GM12878 (cell line): ENCODE results near the gene EML3.

ENCODE experiments used
- BCL11A ChIP-seq: IDR thresholded peaks from 2 replicates; pipeline ENCODE4 v1.6.1; 2011; ENCODE audit warnings: low read depth, low read length
- EZH2 ChIP-seq: IDR thresholded peaks from 2 replicates; pipeline ENCODE4 v1.6.1; 2012; ENCODE audit warnings: low read depth, mild to moderate bottlenecking, control low read depth, inconsistent platforms, low read length, borderline replicate concordance; ENCODE audit not compliant: control insufficient read depth
- FOXM1 ChIP-seq: IDR thresholded peaks from 2 replicates; pipeline ENCODE4 v1.6.1; 2012; ENCODE audit warnings: low read depth, mild to moderate bottlenecking, inconsistent platforms, low read length, moderate library complexity
- RAD21 ChIP-seq: IDR thresholded peaks from 2 replicates; pipeline ENCODE4 v1.6.1; 2011; ENCODE audit warnings: mild to moderate bottlenecking, low read depth, low read length, moderate library complexity; ENCODE audit not compliant: insufficient read depth
- SIX5 ChIP-seq: IDR thresholded peaks from 2 replicates; pipeline ENCODE4 v1.6.1; 2011; ENCODE audit warnings: mild to moderate bottlenecking, low read depth, low read length, moderate library complexity; ENCODE audit not compliant: severe bottlenecking
- STAT3 ChIP-seq: IDR thresholded peaks from 2 replicates; pipeline ENCODE4 v1.6.1; 2011; ENCODE audit warnings: low read depth, low read length, improper control_type of control experiment
- TF ChIP-seq, protein P1 (sequence below), 3 experiments: IDR thresholded peaks in 2 of 3; conservative IDR thresholded peaks in 1 of 3; 2 replicates each; pipeline ENCODE4 v1.5.1; 2011; ENCODE audit warnings: low read depth in 3 of 3, low read length in 3 of 3, mild to moderate bottlenecking in 3 of 3, control low read depth in 2 of 3, moderate library complexity in 2 of 3, inconsistent platforms in 1 of 3, mixed read lengths in 1 of 3; ENCODE audit not compliant: control insufficient read depth in 2 of 3, insufficient read depth in 1 of 3; ENCODE audit errors: extremely low read depth in 1 of 3
- TF ChIP-seq, protein P2 (sequence below): fragments of 450-650 bp; IDR thresholded peaks from 2 replicates; pipeline ENCODE4 v1.6.1; 2014; ENCODE audit warnings: mild to moderate bottlenecking

DNA sequence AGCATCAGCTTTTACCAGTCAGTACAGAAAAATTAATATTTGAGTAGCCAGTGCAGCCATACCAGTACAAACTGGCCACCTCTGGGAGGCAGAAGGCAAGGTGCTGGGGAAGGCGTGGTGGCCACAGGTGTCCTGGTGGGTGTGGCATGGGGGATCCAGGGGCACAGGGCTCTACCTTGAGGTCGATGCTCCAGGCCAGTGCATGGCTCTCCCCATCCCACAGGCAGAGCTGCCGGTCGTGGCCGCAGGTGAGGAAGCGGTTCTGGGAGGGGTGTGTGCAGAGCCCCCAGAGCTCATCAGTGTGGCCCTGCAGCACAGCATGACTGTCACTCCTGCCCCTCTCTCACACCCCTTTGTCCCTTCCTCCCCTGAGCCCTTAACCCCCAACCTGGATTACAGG lies 7.1 kb downstream of the EML3 start:
- TF ChIP-seq EZH2 = no peak
- no peak for TF ChIP-seq FOXM1
- no peak for TF ChIP-seq BCL11A
- TF ChIP-seq STAT3 = no peak
- TF ChIP-seq SIX5 = no peak
- TF ChIP-seq, protein P1, sequence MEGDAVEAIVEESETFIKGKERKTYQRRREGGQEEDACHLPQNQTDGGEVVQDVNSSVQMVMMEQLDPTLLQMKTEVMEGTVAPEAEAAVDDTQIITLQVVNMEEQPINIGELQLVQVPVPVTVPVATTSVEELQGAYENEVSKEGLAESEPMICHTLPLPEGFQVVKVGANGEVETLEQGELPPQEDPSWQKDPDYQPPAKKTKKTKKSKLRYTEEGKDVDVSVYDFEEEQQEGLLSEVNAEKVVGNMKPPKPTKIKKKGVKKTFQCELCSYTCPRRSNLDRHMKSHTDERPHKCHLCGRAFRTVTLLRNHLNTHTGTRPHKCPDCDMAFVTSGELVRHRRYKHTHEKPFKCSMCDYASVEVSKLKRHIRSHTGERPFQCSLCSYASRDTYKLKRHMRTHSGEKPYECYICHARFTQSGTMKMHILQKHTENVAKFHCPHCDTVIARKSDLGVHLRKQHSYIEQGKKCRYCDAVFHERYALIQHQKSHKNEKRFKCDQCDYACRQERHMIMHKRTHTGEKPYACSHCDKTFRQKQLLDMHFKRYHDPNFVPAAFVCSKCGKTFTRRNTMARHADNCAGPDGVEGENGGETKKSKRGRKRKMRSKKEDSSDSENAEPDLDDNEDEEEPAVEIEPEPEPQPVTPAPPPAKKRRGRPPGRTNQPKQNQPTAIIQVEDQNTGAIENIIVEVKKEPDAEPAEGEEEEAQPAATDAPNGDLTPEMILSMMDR (IDR thresholded peaks at IDR 0.05 in 2 of 3, conservative IDR thresholded peaks at IDR 0.05 in 1 of 3; ENCODE audit: control insufficient read depth in 2 of 3, extremely low read depth in 1 of 3, insufficient read depth in 1 of 3, low read depth in 3 of 3, low read length in 3 of 3) = no peak
- TF ChIP-seq, protein P2, sequence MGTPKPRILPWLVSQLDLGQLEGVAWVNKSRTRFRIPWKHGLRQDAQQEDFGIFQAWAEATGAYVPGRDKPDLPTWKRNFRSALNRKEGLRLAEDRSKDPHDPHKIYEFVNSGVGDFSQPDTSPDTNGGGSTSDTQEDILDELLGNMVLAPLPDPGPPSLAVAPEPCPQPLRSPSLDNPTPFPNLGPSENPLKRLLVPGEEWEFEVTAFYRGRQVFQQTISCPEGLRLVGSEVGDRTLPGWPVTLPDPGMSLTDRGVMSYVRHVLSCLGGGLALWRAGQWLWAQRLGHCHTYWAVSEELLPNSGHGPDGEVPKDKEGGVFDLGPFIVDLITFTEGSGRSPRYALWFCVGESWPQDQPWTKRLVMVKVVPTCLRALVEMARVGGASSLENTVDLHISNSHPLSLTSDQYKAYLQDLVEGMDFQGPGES = no peak
- TF ChIP-seq RAD21 = no peak
